Fibroblast of skin of right quadriceps (primary cell): ENCODE measurements around the gene PDE7B.

Experiments
- DNase-seq: peaks from one replicate; pipeline ENCODE4 v3.0.0-alpha.2; 2013

The PDE7B gene

DNA sequence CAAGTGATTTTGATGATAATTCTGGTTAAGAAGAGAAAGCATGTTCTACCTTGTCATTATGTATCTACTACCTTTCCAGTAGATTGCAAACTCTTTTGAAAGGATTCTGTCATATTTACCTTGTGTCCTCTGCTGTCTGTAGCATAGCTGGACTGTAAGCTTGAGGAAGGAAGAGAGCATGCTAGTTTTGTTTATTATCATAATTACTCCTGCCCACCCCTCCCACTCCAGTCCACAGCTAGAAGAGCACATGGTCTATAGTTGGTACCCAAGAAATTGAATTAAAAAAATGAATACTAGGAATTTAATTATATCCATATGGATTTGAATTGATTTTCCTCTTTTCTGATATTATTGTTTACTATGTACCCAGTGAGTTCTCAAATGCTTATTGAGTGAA, 40.2 kb downstream of the PDE7B start:
- no peak for DNase-seq

DNA sequence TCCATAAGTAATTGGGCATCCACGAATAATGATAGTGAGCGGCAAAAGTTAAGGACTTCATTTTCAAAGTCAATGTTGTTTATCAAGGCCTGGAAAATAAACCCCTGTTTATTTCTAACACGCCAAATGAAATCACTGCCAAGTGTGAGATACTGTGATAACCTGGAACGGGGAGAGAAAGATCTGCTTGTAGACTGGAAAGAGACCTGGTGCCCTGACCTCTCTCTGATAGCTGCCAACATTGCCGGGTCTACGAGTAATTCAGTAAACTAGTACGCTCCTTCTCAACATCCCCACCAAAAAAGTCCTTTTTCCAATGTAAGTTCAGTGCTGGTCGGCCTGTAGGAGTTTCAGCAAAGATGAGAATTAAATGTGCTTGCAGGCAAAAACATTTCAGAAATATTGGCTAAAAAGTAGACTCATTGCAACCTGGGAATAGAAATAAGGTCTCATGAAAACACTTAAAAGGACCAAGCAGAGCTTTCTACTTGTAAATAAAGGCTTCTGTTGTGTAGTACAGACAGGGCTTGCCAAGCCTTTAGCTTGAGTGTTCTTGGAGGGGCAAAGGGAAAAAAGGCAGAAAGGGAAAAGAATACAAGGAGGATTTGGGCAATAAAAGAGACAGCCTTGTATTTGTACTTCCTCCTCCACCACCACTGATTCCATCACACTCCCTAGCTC, 43.9 kb downstream of the PDE7B start:
- DNase-seq, result no peak

DNA sequence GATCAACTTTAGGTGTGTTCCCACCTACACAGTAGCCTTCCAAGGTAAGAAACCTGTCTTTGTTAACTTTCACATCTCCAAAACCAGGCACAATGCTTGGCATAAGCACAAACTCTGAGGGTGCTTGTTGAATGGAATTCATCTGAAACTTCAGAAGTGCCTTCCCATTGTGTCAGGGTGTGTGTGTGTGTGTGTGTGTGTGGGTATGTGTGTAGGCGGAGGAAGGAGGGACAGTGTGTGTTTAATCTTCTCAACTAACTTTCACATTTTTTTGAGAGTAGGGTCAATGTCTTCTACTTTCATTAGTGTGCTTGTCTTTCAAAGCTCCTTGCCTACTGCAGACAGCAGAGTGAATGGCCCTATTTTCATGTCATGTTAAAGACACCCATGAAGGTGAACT, 45.6 kb downstream of the PDE7B start:
- no peak for DNase-seq

DNA sequence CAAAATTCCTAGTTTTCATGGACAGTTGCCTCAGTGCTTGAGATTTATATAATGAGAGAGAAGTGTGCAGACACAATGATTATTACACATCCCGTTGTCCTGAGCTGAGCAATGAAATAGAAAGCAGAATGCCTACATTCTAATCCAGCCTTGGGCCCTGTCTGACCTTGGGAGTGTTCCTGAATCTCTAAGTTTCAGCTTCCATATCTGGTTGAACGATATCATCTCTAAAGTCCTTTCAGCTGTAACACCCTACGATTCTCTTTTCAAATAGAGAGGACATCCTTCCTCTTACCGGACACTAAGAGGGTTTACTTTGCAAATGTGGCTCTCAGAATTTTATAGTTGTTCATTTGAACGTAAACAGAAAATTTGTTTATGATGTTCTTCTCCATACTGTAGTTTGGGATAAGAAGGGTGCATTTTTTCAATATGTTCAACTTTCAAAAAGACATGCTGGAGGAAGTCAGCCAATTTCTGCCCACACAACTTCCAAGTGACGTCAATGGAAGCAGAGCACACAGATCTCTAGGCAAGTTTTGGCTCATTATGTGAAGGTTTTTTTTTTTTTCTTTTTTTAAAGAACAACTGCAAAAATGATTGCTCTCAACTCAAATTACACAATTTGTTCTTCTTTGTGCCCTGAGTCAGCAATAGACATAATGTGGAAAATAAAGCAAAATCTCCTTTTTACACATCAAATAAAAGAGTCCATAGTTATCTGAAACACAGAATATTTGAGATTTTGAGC, 50.4 kb downstream of the PDE7B start:
- peak; percentile 91 for DNase-seq

DNA sequence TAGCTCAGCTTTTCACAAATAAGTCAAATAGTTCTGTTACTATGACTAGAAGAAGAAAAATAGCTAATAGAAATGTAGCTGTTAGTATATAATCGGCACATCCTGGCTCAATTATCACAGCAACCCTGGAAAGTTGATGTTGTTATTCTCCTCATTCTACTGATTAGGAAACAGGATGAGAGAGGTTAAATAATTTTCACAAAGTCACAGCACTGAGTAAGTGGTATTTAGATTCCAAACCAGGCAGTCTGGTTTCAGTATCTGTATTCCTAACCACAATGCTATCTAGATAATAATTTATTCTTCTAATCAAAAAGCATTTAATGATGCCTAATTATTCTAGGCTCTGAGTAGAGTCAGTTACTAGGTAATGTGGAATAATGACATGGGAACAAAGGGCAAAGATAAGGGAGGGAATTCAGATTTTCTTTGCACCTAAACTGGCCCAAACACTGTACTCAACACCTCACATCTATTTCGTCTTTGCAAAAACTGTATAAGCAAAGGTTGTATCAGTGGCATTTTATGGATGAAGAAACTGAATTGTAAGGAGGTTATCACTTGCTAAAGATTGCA, 51.3 kb downstream of the PDE7B start:
- peak; percentile 30 for DNase-seq

DNA sequence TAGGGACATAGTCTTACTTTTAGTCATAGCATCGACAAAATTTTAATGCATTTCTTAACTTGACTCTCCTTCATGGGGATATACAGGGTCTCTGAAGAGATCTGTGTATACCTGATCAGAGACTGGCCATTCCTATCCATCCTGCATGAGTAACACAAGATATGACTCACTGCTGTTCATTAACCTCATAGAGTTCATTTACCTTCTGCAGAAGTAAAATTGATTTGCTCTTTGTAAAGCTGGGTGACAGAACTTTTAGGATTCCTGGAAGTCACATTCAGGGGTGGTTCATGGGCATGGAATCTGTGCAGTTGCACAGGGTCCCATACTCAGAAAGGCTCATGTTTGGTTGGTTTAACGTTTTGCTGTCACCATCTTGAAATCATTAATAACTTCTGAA, 53.2 kb downstream of the PDE7B start:
- DNase-seq, result peak; percentile 68

DNA sequence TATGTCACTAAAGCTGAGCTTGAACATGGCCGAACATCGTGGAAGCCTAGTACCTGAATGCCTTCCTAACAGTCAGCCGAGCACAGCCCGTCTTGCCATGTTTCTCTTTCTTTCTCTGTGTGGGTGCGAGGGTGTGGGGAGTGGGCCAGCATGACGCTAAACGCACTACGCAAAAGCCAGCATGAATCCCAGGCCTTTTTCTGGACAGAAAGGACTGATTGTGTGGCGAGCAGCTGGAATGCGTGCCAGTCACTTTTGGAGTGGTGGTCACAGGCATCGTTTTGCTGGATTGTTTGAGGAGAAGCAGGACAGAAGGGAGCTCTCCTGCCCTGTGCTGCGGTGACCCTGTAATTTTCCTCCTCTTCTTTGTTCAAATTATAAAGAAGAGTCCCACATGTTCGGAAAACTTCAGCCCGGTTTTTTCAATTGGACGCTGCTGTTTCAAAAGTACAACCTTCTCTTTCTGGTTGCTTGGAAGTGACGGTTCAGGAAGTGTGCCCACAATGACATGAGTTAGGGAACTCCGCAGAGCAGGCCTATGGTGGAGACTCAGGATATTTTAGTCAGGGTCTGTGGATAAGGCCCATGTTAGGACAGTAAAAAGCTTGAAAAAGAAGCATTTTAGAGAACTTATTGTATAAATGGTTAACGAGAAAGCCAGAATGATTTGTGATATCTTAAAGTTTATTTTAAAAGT, 54.3 kb downstream of the PDE7B start:
- no peak for DNase-seq

DNA sequence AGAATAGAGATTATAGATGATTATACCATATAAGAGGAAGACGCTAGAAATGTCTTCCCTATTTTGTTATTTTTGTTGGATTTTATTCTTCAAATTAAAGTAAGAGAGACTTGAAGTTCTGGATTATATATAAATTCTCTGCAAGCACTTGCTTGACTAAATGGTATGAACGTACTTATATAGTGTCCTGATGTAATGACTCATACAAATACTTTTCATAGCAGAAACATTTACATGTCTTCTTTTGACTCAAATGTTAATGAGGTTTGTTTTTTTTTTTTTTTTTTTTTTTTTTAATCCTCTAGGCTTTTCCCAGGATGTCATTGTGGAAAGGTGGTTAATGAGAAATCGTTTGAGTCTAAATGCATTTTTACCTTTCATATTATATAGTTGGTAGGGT, 55.0 kb downstream of the PDE7B start:
- peak; percentile 83 for DNase-seq

DNA sequence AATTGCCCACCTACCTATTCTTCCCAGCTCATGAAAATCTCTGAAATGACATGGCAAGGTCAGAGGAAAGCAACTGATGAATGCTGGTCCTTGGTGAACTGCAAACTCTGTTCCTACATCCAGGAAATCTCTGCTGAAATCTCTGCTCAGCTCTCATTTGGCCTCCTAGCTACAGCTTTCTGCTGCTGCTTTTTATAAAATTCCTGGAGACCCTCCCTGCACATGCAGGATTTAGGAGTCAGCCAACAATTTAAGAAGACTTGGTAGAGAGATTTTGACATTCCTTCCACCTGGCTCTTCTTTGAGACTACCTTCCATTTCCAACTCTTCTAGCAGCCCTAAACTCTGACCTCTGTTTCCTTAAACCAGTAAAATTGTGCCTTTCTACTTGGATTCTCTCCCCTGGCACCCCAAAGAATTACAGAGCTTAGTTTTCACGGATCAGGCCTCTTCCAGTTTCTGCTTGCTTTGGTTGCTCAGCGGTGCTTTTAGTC, 55.5 kb downstream of the PDE7B start:
- no peak for DNase-seq

DNA sequence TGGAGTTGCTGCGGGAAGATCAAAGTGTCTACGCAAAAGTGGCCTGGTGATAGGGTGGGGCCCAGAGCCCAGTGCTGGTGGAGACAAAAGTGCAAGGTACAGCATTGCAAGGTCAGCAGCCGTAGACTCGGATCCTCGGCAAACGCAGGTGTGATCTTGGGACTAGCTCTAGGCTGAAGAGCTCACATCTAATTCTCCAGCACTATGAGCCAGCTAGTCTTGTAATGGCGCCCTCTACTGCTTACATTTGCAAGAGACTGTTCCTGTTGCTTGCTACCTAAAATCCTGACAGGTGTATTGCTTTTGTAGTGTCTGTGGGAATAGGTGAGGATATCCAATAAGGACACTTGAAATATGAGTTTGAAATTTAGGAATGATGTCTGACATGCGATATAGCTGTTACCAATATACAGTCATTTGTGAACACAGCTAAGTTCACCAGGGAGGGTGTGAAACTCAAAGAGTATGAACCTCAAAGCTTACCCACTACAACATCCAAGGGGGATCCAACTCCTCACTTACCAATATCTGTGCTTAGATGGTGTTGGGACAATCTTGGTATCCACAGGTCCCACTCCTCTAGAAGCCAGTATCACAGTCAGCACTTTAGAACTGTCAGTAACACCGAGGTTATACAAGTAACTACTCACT, 58.4 kb downstream of the PDE7B start:
- DNase-seq, result no peak

DNA sequence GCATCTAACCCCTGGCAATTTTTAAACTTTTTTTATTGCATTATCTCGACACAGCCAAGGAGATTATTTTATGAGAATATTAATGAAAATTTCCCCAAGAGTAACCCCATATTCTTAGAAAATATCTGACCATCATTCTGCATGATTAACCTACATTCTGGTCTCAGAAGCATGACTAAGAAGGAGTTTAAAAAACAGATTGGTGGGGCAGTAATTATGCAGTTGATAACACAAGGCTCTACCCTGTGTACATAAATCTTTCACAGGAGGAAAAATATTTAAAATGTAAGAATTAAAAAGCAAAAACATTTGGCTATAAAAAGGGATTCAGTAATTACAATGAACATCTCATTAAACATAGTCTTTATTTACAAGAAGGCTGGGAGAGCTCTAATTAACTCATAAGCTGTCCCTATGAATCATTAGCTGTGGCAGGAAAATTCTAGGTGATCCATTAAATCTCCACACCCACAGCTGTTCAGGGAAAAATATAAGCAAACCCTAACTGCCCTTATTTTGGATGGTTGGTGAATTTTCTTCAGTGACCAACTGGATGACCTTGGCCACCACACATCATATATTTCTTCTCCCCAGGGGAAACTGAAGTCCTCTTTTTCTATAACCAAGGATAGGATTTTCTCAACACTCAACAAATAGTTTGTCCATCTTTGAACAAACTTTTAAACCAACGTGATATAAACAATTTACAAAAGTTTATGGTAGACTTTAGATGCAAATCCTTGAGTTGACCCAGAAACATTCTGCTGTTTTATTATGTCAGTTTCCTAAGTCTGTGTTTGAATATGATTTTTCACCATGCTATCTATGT, 59.5 kb downstream of the PDE7B start:
- no peak for DNase-seq

DNA sequence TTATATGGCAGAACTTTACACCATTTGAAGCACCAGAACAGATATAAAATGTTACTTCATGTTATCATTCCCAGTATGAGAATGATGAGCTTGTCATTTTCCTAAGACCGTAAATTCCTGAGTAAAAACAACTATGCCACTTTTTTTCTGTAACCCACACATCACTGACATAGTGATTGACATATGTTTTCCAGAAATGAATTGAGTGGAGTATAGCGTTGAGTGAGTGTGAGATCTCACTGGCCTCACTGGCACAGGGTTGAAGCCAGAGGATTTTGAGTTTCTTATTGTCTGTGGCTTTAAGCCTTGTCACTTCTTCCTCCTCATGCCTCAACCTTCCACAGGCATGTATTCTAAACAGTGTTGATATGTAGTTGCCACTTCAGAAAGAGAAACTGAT, 62.3 kb downstream of the PDE7B start:
- no peak for DNase-seq

DNA sequence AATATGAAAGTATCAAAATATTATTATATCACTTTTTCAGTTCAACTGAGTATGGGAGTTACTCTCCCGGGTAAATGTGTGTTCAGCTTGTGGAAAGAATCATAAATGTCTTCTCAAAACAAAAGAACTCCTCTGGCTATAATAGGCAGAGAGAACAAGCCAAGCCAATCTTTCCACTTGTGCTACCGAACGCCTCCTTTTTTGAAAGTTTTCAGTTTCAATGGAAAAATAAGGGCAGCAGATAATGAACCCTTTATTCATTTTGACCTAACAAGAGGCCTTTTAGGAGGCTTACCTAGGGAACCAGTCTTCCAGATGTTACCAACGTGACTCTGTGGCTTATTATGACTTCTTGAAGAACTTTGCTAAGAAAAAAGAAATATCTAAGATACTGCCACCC, 67.5 kb downstream of the PDE7B start:
- DNase-seq, result no peak

DNA sequence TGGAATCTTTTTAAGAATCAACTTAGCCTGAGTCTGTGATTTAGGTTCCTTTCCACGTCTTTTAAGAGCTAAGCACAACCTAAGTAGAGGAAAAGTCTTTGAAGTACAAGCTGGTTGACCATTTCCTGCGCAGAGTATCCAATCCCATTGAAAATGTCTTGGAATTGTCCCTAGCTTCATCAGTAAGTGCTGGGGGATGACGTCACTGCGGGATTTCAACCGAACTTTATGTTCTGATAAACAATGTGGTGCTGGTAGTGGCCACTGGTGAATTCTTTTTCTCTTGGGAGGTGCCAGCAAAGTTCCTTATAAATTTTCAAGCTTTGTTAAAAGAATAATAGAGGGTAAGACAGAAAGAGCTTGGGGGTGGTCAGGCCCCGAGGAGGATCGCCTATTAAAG, 69.2 kb downstream of the PDE7B start:
- DNase-seq, result no peak

DNA sequence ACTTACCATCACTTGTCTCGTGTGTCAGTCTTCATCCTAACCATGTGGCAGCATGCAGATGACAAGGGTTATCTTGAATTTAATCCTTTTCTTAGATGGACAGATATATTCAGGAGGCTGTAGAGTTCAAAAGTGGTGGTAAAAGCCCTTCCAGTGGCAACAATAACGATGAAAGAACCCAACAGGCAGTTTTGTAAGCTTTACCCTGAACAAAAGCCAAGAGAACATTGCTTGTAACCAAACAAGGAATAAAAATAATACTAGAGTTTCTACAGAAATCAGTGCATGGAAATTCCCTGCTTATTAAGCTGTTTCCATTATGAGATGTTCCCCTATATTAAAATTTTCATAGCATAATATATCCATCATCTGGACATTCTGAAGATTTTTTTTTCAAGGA, 69.7 kb downstream of the PDE7B start:
- DNase-seq, result no peak

DNA sequence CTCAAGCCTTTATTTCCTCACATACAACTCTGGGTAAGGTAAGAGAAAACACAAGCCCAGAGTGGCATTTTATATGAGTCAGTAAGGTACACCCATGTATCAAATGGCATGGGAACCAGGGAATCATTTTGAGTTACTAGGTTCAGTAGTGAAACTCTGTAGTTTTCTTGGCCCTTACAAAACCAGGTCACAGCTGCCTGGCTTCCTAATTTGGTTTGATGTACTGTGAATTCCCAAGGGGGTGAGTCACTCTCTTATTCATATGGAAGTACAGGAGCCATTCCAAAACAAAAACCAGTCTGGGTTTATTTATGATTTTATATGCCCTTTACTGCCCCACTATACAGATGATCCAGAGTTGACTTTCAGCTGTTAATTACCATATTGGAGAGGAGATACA, 70.7 kb downstream of the PDE7B start:
- peak; percentile 98 for DNase-seq

DNA sequence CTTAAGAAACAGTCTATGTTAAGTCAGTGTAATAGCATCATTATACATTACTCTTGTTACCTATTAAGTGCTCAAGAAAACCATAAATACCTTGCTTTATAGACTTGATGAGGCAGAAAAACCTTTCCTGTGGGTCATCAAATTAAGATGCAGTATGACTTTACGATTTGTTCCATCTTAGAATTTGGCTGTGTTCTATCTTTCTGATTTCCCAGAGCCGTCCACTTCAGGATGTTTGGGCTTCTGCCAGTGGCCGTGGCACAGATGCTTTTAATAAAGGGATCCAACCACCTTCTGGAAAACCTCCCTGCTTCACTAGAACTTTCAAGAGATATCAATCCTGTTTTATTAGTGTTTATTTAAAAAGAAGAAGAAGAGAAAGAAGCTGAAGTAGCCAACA, 71.2 kb downstream of the PDE7B start:
- DNase-seq, result peak; percentile 92

DNA sequence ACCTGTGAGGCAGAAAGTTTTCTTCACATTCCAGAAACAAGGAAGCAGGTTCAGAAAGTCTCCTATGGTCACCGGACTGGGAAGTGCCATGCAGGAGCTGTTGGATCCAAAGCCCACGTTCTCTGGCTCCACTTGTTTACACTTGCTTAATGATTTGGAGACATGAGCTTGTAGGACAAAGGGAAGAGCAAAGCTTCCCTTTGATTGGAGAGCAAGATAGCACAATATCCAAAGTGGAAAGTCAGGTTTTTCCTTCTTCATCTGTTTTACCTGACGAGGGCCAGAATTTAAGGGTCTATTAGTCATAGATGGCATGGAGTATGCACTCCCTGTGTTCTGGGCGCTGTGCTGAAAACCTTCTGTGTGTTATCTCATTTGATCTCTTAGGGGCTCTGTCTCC, 81.2 kb downstream of the PDE7B start:
- DNase-seq, result no peak

DNA sequence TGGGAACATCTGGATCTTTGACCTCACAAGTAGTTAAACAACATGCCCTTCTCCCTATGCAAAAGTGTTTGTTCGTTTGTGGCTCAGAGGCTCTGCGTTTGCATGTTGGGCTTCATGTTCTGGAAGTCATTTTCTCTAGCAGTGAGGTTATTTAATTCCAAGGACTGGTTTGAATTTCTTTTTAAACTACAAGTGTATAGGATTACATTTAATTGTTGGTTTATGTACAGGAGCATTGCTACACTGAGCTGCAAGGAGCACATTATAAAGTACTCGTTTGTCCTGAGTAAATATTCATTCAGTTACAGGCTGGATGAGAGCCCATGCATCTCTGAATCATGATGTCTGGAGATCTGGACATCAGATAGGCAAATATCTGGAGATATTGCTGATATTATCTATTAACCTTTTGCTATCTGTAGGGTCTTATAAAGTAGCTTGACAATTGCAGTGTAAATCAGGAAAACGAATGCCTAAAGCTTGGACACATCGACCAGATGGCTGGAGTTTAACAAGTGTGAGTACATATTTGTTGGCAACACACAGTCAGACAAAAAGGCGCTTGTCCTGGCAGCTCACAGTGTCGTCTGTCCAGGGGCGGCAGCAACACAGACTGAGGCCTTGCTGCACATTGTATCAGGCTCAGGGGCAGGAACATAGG, 84.6 kb downstream of the PDE7B start:
- DNase-seq, result peak; percentile 92

DNA sequence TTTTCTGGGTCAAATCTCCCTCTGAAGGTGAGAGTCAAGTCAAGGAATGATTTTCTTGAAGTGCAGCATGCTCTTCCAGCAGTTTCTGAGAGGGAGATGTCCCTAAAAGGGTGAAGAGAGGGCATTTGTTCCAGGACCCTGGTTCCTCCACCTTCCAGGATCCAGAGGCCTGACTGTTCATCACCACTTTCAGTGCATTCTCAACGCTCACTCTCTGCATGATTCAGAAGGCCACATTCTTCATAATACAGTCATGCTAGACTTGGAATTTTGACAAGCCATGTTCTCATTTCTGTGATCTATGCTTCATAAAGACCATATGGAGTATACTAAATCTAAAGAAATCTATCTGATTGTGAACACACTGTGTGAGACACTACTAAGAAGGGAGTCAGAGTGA, 85.1 kb downstream of the PDE7B start:
- DNase-seq, result peak; percentile 99

DNA sequence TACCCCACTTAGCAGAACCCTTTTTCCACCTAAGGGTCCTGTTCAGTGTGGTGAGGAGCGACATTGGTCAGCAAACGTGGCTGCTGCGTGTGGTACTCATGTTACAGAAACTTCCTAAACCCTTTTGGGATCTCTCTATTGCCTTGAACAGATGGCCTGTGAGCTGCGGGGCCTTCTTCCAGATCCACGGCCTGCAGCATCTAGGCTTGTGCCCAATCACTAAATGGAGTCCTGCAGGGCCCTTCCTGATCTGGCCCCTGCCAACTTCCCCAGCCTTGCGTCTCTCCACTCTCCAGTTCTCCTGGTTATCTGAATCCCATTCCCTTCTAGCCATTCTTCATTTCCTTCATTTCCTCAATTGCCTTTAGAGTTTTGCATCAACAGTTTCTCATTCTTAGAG, 85.6 kb downstream of the PDE7B start:
- no peak for DNase-seq
